Stimulated activated CD4-positive, alpha-beta T cell treated with anti-CD3 and anti-CD28 coated beads, Interleukin-4, amount 100 ng/mL, for 24 hours (primary cell): ENCODE measurements around the gene MXRA5.
"Not testable (repeated sequence)": the region's sequence is repeated elsewhere in the genome, so short reads cannot be mapped to it uniquely, and the experiment has no call there.

ENCODE experiments used
- DNase-seq: peaks from one replicate; pipeline ENCODE4 v3.0.0-alpha.2; 2020

The MXRA5 gene, protein sequence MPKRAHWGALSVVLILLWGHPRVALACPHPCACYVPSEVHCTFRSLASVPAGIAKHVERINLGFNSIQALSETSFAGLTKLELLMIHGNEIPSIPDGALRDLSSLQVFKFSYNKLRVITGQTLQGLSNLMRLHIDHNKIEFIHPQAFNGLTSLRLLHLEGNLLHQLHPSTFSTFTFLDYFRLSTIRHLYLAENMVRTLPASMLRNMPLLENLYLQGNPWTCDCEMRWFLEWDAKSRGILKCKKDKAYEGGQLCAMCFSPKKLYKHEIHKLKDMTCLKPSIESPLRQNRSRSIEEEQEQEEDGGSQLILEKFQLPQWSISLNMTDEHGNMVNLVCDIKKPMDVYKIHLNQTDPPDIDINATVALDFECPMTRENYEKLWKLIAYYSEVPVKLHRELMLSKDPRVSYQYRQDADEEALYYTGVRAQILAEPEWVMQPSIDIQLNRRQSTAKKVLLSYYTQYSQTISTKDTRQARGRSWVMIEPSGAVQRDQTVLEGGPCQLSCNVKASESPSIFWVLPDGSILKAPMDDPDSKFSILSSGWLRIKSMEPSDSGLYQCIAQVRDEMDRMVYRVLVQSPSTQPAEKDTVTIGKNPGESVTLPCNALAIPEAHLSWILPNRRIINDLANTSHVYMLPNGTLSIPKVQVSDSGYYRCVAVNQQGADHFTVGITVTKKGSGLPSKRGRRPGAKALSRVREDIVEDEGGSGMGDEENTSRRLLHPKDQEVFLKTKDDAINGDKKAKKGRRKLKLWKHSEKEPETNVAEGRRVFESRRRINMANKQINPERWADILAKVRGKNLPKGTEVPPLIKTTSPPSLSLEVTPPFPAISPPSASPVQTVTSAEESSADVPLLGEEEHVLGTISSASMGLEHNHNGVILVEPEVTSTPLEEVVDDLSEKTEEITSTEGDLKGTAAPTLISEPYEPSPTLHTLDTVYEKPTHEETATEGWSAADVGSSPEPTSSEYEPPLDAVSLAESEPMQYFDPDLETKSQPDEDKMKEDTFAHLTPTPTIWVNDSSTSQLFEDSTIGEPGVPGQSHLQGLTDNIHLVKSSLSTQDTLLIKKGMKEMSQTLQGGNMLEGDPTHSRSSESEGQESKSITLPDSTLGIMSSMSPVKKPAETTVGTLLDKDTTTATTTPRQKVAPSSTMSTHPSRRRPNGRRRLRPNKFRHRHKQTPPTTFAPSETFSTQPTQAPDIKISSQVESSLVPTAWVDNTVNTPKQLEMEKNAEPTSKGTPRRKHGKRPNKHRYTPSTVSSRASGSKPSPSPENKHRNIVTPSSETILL (N-terminal part only)

DNA sequence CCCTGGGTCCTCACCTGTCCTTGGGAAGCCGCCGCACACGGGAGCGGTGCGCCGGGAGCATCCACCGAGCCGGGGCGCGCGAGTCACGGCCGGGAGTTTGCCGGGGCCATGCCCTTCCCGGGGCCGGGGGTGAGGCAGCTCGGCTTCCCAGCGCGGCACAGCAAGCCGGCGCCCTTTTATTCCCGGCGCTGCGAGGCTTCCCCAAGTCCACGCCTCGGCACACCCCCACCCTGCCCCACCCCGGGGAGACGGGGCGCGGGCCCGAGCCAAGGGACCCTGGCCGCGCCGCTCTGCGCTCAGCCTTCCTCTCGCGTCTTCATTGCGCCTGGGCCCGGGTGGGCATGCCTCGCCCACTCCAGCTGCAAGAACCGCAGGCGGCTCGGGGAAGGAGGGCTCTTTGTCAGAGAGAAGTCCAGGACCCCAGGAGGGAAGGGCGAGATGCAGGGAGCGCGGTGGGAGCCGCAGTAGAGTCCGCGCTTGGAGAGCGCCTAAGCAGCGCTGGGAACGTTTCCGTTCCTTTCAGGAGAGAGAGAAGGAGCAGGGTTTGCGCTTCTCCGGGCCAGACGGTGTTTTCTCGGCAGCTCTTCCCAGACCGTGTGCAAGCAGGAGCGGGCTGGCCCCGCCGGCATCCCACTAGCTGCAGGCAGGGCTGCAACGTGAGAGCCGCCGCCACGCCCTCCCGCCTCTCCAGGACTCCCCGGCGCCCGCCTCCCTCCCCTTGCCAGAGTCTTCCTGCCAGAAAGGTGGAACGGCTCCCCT is at the start of gene MXRA5:
Gene MXRA5, minus strand, starts transcription at position 152 of the 759 bp plus-strand sequence. CDS start 2,819 bp downstream, outside the sequence.
- no peak for DNase-seq

DNA sequence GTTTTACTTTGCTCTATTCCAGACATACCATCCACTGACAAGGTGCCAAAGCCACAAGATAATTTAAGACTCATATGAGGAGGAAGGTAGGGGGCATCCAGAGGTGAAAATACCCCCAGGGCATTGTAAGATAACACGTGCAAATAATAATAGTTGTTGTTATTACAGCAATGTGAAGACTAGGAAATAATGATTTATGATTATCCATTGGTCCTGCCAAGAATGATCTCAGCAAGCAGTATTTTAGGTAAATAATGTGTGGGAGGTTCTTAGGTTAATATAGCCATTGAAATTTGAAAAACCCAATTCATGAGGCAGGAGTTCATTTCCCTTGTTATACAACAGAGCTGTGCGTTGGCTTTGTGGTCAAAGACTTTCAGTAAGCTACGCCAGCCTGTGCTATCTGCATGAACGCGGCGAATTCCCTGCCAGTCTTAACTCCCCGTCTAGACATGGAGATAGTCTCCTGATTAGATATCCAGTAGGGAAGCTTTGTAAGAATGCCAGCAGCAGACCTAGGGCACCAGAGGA is 47.2 kb upstream of the MXRA5 start:
- DNase-seq: no peak

DNA sequence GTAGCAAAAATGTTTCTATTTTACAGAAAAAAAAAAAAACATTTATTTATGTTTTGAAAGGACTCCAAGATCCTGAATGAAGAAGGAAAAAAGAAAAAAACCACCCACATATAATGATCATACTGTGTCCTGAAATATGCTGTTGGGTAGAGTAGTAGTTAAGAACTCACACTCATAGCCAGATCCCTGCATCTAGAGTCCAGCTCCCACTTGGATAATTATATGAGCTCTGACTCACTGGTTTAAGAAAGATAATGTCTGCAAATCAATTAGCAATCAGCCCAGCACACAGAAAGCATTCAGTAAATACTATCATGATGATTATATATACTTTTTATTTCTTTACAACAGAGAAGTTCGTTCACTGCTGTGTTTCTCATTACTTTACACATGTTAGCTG is 46.7 kb upstream of the MXRA5 start:
- no peak for DNase-seq

DNA sequence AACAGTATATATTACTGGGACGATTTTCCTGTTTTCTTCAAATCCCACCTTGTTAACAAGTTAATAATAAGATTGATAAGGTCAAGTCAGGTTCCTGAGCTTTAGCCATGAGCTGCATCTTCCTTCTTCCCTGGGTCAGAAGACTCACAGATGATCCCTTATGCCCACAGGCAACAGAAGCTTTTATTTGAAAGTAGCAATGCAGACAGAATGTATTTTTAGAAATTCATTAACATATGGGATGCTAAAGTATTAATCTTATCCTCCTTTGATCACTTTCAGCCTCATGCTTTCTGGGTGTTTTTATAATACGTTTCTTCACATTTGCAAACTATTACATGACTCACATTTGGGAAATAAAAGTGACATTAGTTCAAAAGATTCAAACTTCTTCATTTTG is 42.0 kb upstream of the MXRA5 start:
- DNase-seq: no peak

DNA sequence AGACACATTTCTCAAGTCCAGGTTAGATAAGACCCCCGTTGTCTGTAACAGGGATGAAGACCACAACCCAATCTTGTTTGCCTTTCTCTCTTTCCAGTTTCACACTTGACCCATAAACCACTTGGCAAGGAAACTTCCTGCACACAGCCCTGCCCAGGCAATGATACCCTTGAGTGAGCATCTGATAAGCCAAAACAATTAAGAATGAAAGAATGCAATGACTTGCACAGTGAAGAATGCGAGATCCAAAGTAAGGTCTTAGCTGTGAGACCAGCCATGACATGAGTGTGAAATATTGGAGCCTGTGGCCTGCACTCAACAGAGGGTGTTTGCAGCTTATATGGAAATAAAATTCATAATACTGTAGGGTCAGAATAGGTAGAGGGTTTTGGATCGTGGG is 37.9 kb upstream of the MXRA5 start:
- no peak for DNase-seq

DNA sequence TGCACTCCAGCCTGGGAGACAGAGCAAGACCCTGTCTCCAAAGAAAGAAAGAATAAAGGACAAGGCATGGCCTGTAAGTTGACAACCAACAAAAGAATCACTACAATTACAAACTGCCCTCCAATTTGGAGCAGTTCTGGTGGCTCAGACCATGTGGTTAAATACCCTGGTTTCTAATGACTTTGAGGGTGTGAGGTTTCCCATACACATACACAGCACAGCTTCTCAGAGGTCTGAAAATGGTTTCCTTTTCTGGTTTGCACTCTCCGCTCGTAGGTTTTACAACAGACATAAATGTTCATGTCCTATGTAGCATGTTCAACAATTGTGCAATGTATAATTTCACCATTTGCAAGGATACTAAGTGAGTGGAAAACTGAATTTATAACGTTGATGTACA is 34.2 kb upstream of the MXRA5 start:
- DNase-seq: no peak

DNA sequence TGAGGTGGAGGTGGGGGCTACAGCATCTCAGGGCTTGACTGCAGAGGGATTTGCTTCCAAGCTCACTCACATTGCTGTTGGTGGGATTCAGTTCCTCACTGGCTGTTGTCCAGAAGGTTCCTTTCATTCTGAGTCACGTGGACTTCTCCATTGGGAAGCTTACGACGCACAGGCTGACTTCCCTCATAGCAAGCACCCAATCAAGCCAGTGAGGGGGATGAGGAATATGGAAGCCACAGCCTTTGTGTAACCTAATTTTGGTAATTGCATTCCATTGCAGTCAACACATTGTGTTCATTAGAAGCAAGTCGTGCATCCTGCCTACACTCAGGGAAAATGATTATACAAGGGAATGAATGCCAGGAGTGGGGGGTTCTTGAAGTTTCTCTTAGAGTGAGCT is 32.7 kb upstream of the MXRA5 start:
- no peak for DNase-seq

DNA sequence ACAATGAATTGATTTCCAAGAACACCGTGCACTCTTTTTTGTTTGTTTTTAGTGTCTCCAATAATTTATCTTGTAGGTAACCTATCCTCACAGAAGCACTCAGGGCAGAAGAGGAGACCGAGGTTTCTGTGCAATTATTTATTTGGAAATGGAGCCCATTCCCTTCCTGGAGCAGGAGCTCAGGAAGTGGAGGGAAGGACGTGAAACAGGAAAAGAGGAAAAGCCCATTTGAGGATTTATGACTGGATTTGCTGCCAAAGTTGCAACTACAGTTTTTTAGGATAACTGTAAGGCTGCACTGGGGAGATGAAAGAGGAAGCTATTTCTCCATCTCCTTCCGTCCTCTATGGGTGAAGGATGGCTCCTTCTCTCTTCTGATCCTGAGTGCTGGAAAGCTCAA is 31.7 kb upstream of the MXRA5 start:
- no peak for DNase-seq

DNA sequence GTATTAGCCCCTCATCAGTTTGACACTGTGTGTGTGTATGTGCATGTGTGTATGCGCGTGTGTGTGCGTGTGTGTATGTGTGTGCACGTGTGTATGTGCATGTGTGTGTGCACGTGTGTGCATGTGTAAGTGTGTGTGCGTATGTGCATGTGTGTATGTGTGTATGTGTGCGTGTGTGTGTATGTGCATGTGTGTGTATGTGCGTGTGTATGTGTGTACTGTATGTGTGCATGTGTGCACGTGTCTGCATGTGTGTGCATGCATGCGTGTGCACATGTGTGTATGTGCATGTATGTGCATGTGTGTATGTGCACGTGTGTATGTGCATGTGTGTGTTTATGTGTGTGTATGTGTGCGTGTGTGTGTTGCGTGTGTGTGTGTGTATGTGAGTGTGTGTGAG is 31.1 kb upstream of the MXRA5 start:
- no peak for DNase-seq

DNA sequence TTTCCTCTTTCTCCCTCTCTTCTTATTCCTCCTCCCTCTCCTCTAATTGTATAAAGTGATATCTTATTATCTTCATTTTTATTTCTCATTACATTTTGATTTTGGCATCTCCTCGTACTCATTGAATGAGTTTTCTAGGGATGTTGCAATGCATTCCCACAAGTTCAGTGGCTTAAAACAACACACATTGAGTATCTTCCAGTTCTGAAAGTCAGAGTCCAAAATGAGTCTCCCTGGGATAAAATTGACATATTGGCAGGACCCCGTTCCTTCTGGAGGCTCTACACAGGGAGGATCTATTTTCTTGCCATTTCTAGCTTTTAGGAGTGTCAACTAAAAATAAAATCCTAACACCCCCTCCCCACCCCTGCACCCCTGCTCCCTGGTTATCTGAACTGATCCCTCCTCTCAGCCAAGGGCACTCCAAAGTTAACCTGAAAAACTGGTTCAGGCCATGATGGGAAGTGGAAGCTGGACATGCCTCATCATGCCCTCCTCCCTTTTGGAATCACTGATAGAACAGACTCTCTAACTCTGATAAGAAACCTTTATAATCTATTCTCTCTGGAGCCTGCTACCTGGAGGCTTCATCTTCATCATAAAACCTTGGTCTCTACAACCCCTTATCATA is 29.5 kb upstream of the MXRA5 start:
- not testable (repeated sequence) for DNase-seq

DNA sequence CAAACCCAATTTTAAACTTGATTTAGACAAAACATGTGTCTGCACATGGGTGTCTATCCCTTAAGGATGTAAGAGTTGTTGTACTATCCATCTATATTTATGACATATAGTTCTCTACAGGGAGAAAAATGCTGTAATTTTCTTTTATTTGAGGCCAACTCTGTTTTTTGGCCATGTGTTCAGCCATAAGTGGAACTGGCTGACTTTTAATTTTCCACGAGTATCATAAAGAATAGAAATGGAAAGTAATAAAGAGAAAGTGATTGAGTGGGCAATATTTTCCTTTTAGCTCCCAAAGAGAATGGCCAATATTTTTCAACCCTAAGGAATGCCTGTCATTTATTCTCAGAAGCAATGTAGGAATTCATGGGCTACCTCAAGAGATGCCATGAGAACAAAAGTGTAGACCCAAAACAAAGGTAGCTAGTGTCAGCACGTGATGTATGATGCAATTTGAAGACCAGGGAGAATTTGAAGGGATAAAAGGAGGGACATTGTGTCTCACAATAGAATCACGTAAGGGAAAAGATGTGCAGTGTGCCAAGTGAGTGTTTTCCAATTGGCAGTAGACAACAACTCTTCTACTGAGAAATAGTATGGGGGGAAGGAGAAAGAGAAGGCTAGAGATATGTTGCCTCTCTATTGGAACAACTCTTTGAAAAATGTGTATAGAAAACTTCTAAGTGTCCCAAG is 27.8 kb upstream of the MXRA5 start:
- no peak for DNase-seq

DNA sequence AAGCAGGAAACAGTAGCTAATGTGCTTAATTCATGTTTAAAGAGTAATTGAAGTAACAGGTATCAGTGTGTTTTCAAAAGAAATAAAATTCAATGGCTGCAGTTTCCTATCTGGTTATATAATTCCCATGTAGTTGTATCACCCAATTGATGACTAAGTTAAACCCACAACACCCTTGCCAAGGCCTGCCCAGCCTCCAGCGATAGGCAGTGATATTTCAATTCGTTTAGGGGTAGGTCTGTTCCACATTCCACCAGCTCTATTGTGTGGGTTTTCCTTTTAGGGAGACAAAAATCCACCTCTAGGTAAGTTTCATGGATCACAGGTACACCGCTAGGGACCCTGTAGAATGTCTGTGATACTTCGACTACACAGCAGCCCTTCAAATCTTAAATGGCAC is 24.7 kb upstream of the MXRA5 start:
- no peak for DNase-seq

DNA sequence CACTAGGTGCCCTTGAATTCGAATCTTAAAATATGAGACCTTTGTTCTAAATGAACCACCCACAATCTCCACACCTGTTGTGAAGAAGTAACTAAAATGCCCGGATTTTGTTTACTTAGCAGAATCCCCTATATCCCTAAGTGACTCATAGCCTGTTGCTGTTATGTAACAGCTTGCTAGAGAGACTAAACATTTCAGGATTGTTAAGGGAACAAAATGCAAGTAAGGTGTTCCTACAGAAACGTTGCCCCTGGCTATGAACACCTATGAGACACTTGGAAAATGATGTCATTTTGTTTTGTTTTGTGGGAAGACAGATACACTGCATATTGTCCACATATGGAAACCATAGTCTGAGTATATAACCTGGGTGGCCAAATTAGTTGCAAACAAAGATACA is 24.2 kb upstream of the MXRA5 start:
- no peak for DNase-seq

DNA sequence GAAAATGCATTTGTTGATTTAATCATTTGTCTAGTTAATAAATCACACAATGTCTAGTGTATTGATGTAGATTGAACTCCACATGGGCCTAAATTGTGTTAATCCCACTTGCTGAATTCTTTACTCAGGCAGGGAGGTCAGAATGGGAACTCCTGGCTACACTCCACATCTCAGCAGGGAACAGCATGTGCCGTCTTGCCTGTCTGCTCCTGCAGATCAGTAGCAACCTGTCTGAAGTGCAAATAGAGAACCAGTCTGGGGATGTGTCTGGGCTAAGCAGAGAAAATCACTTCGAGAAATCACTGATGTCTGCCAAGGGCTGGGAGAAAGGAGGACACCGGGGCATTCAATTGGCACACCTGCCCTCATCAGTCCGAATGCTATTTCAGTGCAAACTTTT is 16.5 kb upstream of the MXRA5 start:
- no peak for DNase-seq

DNA sequence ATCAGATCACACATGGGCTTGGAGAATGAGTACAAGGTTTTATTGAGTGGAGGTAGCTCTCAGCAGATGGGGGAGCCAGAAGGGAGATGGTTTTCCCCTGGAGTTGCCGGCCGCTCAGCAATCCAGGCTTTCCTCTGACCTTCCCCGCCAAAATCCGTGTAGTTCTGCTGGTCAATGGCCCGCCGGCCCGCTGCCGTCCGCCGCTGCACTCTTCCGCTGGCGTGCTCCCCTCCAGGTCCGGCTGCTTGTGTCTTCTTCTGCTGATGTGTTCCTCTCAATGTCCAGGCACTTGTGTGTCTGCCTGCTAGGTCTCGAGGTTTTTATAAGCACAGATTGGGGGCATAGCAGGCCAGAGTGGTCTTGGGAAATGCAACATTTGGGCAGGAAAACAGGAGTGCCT is 14.4 kb upstream of the MXRA5 start:
- DNase-seq: no peak

DNA sequence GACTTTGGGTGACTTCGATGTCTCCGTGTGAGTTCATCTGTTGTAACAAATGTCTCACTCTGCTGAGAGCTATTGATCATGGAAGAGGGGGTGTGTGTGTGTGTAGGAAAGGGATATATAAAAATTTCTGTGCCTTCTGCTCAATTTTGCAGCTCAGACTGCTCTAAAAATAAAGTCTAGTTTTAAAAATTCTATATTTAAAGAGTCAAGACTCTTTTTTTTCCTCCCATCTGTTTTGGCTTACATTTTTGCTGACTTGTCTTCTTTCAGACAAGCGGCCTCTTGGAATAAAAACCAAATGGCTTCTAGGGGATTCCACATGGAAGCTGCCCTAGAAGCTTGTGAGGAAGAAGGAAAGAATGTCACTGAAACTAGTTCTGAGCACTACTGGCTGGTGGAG is 6.3 kb upstream of the MXRA5 start:
- not testable (repeated sequence) for DNase-seq

DNA sequence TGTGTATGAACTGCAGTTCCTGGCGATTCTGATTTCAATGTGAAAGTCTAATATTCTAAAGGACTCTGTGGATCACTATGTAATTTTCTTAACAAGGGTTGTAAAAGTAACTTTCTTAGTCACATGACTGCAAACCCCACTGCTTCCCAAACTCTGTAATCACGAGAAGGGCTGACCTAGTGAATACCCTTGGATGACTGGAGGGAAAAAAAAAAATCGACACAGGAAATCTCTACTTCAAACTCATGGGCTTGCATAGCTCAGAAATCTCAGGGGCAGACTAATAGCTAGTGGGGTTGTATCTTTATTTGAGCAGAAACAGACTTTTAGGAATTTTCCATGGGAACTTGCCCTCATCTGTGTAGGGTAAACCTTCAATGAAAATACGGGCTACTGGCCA is 4.8 kb upstream of the MXRA5 start:
- no peak for DNase-seq

DNA sequence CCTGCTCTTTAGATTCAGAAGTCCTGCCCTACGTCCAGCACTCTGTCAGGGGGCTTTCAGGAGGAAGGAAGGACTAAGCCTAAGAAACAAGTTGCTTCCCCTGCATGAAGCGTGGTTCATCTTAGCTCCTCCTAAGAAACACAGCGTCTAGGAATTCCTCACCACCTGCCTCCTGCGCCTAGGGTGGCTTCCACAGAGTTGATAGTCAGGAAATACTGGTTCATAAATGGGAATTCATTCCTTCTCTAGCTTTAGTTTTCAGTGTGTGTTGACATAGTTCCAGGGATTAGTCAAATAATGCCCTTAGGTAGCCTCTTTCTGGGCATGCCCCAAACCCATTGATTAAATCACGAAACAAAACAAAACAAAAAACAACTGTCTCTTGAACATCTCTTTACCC is 1.7 kb upstream of the MXRA5 start:
- DNase-seq: no peak

DNA sequence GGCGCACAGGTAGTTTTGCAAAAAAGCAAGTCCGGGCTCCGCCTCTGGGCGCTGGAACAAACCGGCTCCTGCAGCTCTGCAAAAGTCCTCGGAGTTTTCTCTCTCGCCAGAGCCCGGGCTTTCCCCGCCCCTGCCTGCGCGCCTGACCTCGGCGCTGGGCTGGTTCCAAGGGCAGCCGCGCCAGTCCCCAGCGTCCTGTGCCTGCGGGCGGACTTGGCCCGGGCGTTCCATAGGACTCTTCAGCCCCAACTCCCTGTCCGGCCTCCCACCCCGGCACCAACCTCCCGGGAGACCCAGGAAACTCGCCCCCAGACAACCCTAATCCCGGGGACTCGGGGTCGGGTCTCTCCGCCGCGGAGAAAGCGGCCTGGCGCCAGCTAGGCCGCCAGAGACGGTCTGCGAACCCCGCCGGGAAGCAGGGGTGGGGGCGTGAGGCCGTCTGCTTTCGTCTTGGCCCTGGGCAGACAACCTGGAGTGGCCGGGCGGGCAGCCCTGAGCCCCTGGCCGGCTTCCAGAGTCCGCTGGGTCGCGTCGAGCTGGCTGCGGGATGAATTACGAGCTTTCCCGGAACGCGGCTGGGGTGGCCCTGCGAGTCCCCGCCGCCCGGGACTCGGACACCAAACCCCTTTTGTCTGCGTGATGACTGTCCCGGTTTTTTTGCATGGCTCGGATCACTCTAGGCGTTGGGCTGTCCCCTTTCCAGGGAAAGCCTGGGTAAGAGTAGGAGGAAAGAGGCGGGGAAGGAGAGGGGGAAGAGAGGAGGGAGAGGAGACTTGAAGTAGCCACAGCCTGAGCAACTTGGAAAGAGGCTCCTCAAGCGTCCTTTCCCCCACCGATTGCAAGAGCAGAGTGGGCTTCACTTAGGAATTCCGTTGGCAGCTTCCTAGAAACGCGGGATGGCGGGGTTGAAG is 916 bp downstream of the MXRA5 start:
- no peak for DNase-seq

DNA sequence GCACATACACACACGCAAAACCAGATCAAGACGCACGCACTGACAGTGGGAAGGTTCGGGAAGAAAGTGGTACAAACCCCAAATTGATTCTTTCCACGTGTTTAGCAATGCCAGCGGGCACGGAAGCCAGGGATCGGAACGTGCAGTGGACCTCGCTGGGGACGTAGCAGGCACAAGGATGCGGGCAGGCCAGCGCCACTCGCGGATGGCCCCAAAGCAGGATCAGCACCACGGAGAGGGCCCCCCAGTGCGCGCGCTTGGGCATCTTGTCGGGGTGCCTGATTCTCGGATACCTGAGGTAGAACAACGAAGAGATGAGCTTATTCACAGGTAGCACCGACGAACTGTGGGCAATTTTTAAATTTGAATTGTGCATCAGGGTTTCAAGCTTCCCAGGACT is 2.9 kb downstream of the MXRA5 start:
- not testable (repeated sequence) for DNase-seq
